Trophoblast cell (in vitro differentiated cells and primary cell): ENCODE results near the gene SEPTIN10.

Experiments
- DNase-seq, 2 donors: peaks; one replicate each; pipeline ENCODE4 v3.0.0-alpha.2; 2016
- H2AFZ ChIP-seq: 2 replicates; pipeline ENCODE4 v1.6.1; 2013; ENCODE audit warnings: low read length, moderate library complexity, mild to moderate bottlenecking; ENCODE audit not compliant: insufficient read depth, poor library complexity
- H2AK5ac ChIP-seq: 2 replicates; pipeline ENCODE4 v1.6.1; 2013; ENCODE audit warnings: mild to moderate bottlenecking, low read length
- H2BK120ac ChIP-seq: 2 replicates; pipeline ENCODE4 v1.6.1; 2013; ENCODE audit warnings: low read length, mild to moderate bottlenecking, moderate library complexity; ENCODE audit not compliant: insufficient read depth, poor library complexity
- H2BK12ac ChIP-seq: 2 replicates; pipeline ENCODE4 v1.6.1; 2013; ENCODE audit warnings: mild to moderate bottlenecking, low read length, moderate library complexity
- H2BK5ac ChIP-seq: 2 replicates; pipeline ENCODE4 v1.6.1; 2013; ENCODE audit warnings: low read length, low read depth, moderate library complexity, mild to moderate bottlenecking; ENCODE audit not compliant: poor library complexity
- H3K14ac ChIP-seq: 2 replicates; pipeline ENCODE4 v1.6.1; 2013; ENCODE audit warnings: mild to moderate bottlenecking, low read length
- H3K18ac ChIP-seq: 2 replicates; pipeline ENCODE4 v1.6.1; 2013; ENCODE audit warnings: mild to moderate bottlenecking, low read length
- H3K23ac ChIP-seq: 2 replicates; pipeline ENCODE4 v1.6.1; 2013; ENCODE audit warnings: low read length
- H3K27ac ChIP-seq: 2 replicates; pipeline ENCODE4 v1.5.1; 2013; ENCODE audit warnings: low read depth, mild to moderate bottlenecking, inconsistent platforms, low read length, moderate library complexity
- H3K27me3 ChIP-seq: 2 replicates; pipeline ENCODE4 v1.6.1; 2013; ENCODE audit warnings: inconsistent platforms, mild to moderate bottlenecking, low read length, moderate library complexity; ENCODE audit not compliant: insufficient read depth
- H3K36me3 ChIP-seq, 2 experiments: 1 replicate in 1 of 2; 2 replicates in 1 of 2; pipeline ENCODE4 v1.6.1; 2013; ENCODE audit warnings: low read length in 2 of 2, mild to moderate bottlenecking in 2 of 2, moderate library complexity in 1 of 2; ENCODE audit not compliant: insufficient read depth in 2 of 2, control insufficient read depth in 1 of 2
- H3K4ac ChIP-seq: 2 replicates; pipeline ENCODE4 v1.6.1; 2013; ENCODE audit warnings: low read depth, mild to moderate bottlenecking, low read length, moderate library complexity
- H3K4me1 ChIP-seq, 2 experiments: 1 replicate in 1 of 2; 2 replicates in 1 of 2; pipeline ENCODE4 v1.6.1; 2013; ENCODE audit warnings: low read length in 2 of 2, mild to moderate bottlenecking in 2 of 2, moderate library complexity in 1 of 2; ENCODE audit not compliant: insufficient read depth in 2 of 2, control insufficient read depth in 1 of 2
- H3K4me2 ChIP-seq: 2 replicates; pipeline ENCODE4 v1.6.1; 2013; ENCODE audit warnings: inconsistent platforms, mild to moderate bottlenecking, low read length, moderate library complexity
- H3K4me3 ChIP-seq: 2 replicates; pipeline ENCODE4 v1.5.1; 2013; ENCODE audit warnings: mild to moderate bottlenecking, low read depth, low read length, inconsistent platforms
- H3K79me1 ChIP-seq: one replicate; pipeline ENCODE4 v1.6.1; 2013; ENCODE audit warnings: low read length
- H3K79me2 ChIP-seq: 2 replicates; pipeline ENCODE4 v1.6.1; 2013; ENCODE audit warnings: low read length, mild to moderate bottlenecking; ENCODE audit not compliant: control insufficient read depth, insufficient read depth, poor library complexity
- H3K9ac ChIP-seq: 2 replicates; pipeline ENCODE4 v1.6.1; 2013; ENCODE audit warnings: mild to moderate bottlenecking, low read length
- H3K9me3 ChIP-seq: 2 replicates; pipeline ENCODE4 v1.6.1; 2013; ENCODE audit warnings: low read depth, mild to moderate bottlenecking, control low read depth, inconsistent platforms, low read length; ENCODE audit not compliant: insufficient read depth
- H4K12ac ChIP-seq: 2 replicates; pipeline ENCODE4 v1.6.1; 2013; ENCODE audit warnings: low read depth, mild to moderate bottlenecking, low read length, moderate library complexity
- H4K8ac ChIP-seq: 2 replicates; pipeline ENCODE4 v1.6.1; 2013; ENCODE audit warnings: low read depth, mild to moderate bottlenecking, low read length, moderate library complexity
- H4K91ac ChIP-seq: one replicate; pipeline ENCODE4 v1.6.1; 2013; ENCODE audit warnings: low read depth, mild to moderate bottlenecking, low read length, moderate library complexity
- WGBS: extraction: QIAGEN DNeasy Blood & Tissue Kit; methylation state at CpG from one replicate; pipeline ENCODE4 v1.1.7; 2013; ENCODE audit warnings: missing lambda C conversion rate; ENCODE audit not compliant: insufficient read length, insufficient coverage; ENCODE audit errors: extremely low coverage; 5-methylcytosine and 5-hydroxymethylcytosine counted together

The SEPTIN10 gene

GRCh38 chr2:109522063-109522374 lies 91.7 kb downstream of the SEPTIN10 start:
- Histone ChIP-seq H3K79me2 (no peaks in the 10 kb centered on the region), H2BK120ac (no peak overlapping the region), H2BK12ac (no peak overlapping the region), H3K27me3 (no peaks in the 10 kb centered on the region), H3K23ac (no peak overlapping the region), H3K4me1 (peaks cover 1% of the 10 kb centered on the region in 2 experiments), H3K4me2 (no peak overlapping the region), H3K18ac (no peak overlapping the region), H3K27ac (no peak overlapping the region), H3K9ac (no peak overlapping the region), H2AFZ (no peak overlapping the region), H3K79me1 (no peaks in the 10 kb centered on the region), H4K91ac (no peak overlapping the region), H3K4ac (no peak overlapping the region), H2AK5ac (no peak overlapping the region), H2BK5ac (no peak overlapping the region), H3K4me3 (no peak overlapping the region), H3K9me3 (no peaks in the 10 kb centered on the region), H4K8ac (no peak overlapping the region), H3K14ac (no peak overlapping the region), H4K12ac (no peak overlapping the region), H3K36me3 (no peaks in the 10 kb centered on the region)
- no peak for DNase-seq
- no CpG with 5 or more reads among the region's 7 CpGs for WGBS

- no CpG with 5 or more reads among the region's 20 CpGs for WGBS
- Histone ChIP-seq H2AK5ac (no peak overlapping the region), H3K79me1 (no peaks in the 10 kb centered on the region)
These were observed 92.3 kb downstream of the SEPTIN10 start for GRCh38 chr2:109521233-109522062.

GRCh38 chr2:109519513-109519912 lies 94.3 kb downstream of the SEPTIN10 start:
- Histone ChIP-seq H3K4me3 (no peak overlapping the region), H3K14ac (no peak overlapping the region), H2AK5ac (no peak overlapping the region), H3K4me2 (no peak overlapping the region), H3K9me3 (no peaks in the 10 kb centered on the region), H3K27ac (no peak overlapping the region), H4K8ac (no peak overlapping the region), H2BK5ac (no peak overlapping the region), H2BK12ac (no peak overlapping the region), H2AFZ (no peak overlapping the region), H3K9ac (no peak overlapping the region), H2BK120ac (no peak overlapping the region), H4K91ac (no peak overlapping the region), H3K4ac (no peak overlapping the region), H4K12ac (no peak overlapping the region), H3K79me1 (peaks cover 1% of the 10 kb centered on the region), H3K23ac (no peak overlapping the region), H3K36me3 (no peaks in the 10 kb centered on the region), H3K79me2 (no peaks in the 10 kb centered on the region), H3K4me1 (peaks cover 0 to 1% of the 10 kb centered on the region in 2 experiments), H3K27me3 (no peaks in the 10 kb centered on the region), H3K18ac (no peak overlapping the region)
- no peak for DNase-seq
- WGBS = no CpG with 5 or more reads among the region's 4 CpGs

More at GRCh38 chr2:109521233-109522062, 92.3 kb downstream of the SEPTIN10 start:
- Histone ChIP-seq H3K27ac (no peak overlapping the region), H3K27me3 (no peaks in the 10 kb centered on the region), H3K14ac (no peak overlapping the region), H2BK120ac (no peak overlapping the region), H3K23ac (no peak overlapping the region), H3K4me1 (no peaks in the 10 kb centered on the region), H3K36me3 (no peaks in the 10 kb centered on the region), H3K18ac (no peak overlapping the region), H3K9ac (no peak overlapping the region), H4K12ac (no peak overlapping the region), H4K91ac (no peak overlapping the region), H2AFZ (no peak overlapping the region), H3K4ac (no peak overlapping the region), H3K4me2 (no peak overlapping the region), H3K9me3 (no peaks in the 10 kb centered on the region), H2BK12ac (no peak overlapping the region), H2BK5ac (no peak overlapping the region), H3K79me2 (no peaks in the 10 kb centered on the region), H3K4me3 (no peak overlapping the region), H4K8ac (no peak overlapping the region)
- DNase-seq = no peak

GRCh38 chr2:109517118-109517889 lies 96.5 kb downstream of the SEPTIN10 start:
- Histone ChIP-seq H3K36me3 (no peaks in the 10 kb centered on the region), H4K91ac (no peak overlapping the region), H3K27me3 (no peaks in the 10 kb centered on the region), H3K4me3 (peak overlapping the region; percentile 47), H3K9ac (no peak overlapping the region), H3K79me1 (peaks cover 3% of the 10 kb centered on the region), H3K27ac (no peak overlapping the region), H3K4me1 (peaks cover 0 to 3% of the 10 kb centered on the region in 2 experiments), H2AK5ac (no peak overlapping the region), H2AFZ (no peak overlapping the region), H3K18ac (no peak overlapping the region), H3K4ac (no peak overlapping the region), H2BK12ac (no peak overlapping the region), H3K14ac (no peak overlapping the region), H3K23ac (no peak overlapping the region), H3K79me2 (no peaks in the 10 kb centered on the region), H3K9me3 (peaks cover 3% of the 10 kb centered on the region), H2BK5ac (no peak overlapping the region), H3K4me2 (no peak overlapping the region), H2BK120ac (no peak overlapping the region), H4K8ac (no peak overlapping the region), H4K12ac (no peak overlapping the region)
- WGBS = no CpG with 5 or more reads among the region's 26 CpGs
- no peak for DNase-seq
